ENCODE results near the gene SP3.

DNA sequence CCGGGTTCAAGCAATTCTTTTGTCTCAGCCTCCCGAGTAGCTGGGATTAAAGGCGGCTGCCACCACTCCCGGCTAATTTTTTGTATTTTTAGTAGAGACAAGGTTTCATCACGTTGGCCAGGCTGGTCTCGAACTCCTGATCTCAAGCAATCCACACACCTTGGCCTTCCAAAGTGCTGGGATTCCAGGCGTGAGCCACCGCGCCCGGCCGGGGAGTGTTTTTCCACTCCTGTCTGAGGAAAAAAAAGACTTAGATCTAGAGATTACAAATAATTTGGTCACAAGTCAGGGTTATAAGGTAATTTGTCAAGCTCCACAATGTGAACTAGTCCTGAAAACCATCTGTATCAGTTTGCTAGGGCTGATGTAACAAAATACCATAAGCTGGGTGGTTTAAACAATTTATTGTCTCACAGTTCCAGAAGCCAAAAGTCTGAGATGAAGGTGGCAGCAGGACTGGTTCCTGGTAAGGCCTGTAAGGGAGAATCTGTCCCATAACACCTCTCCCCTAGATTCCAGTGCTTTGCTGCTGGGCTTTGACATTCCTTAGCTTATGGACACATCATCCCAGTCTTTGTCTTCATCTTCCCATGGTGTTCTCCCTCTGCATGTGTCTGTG, 40.7 kb upstream of the SP3 start:
- TF ChIP-seq, protein P1, sequence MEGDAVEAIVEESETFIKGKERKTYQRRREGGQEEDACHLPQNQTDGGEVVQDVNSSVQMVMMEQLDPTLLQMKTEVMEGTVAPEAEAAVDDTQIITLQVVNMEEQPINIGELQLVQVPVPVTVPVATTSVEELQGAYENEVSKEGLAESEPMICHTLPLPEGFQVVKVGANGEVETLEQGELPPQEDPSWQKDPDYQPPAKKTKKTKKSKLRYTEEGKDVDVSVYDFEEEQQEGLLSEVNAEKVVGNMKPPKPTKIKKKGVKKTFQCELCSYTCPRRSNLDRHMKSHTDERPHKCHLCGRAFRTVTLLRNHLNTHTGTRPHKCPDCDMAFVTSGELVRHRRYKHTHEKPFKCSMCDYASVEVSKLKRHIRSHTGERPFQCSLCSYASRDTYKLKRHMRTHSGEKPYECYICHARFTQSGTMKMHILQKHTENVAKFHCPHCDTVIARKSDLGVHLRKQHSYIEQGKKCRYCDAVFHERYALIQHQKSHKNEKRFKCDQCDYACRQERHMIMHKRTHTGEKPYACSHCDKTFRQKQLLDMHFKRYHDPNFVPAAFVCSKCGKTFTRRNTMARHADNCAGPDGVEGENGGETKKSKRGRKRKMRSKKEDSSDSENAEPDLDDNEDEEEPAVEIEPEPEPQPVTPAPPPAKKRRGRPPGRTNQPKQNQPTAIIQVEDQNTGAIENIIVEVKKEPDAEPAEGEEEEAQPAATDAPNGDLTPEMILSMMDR (conservative IDR thresholded peaks at IDR 0.05 in 1 of 2, IDR thresholded peaks at IDR 0.05 in 1 of 2; ENCODE audit: low read depth in 1 of 2, low read length in 2 of 2) = no peak
- TF ChIP-seq EZH2 (IDR thresholded peaks at IDR 0.05; ENCODE audit: low read length, missing control alignments) = no peak

Measured in fibroblast of lung (primary cell).